Natural killer cell (primary cell): Measurements from ENCODE around the gene RGL2. TPM values are rescaled to one million over a fixed set of nuclear protein-coding genes. Genes with fewer than 3 reads are reported as not detected.
A peak's percentile ranks its signal among the peaks of the same experiment; 100 is the strongest.

Experiments used
- ATAC-seq, 3 donors: fragments of 150-1000 bp in 2 of 3; fragments of 200-7000 bp in 1 of 3; cut with Tn5 transposase; 1 replicate in 1 of 3; 2 replicates in 2 of 3; pipeline ENCODE4 v1.10.0; 2021; ENCODE audit warnings: mild to moderate bottlenecking in 2 of 3, moderate library complexity in 2 of 3
- DNase-seq, 2 donors: peaks; one replicate each; pipeline versions ENCODE4 v3.0.0 to v3.0.0-alpha.2; 2013 to 2021; ENCODE audit warnings: mixed read lengths in 1 of 2
- H3K27ac ChIP-seq: one replicate; pipeline ENCODE4 v1.5.1; 2013; ENCODE audit warnings: mild to moderate bottlenecking, low read length
- H3K27me3 ChIP-seq: one replicate; pipeline ENCODE4 v1.6.1; 2013; ENCODE audit warnings: low read length; ENCODE audit not compliant: control insufficient read depth, insufficient read depth
- H3K36me3 ChIP-seq: one replicate; pipeline ENCODE4 v1.6.1; 2013; ENCODE audit warnings: low read length; ENCODE audit not compliant: control insufficient read depth, insufficient read depth
- H3K4me1 ChIP-seq: one replicate; pipeline ENCODE4 v1.6.1; 2013; ENCODE audit warnings: low read length; ENCODE audit not compliant: control insufficient read depth, insufficient read depth
- H3K4me3 ChIP-seq: one replicate; pipeline ENCODE4 v1.5.1; 2013; ENCODE audit warnings: low read length
- H3K9me3 ChIP-seq: one replicate; pipeline ENCODE4 v1.6.1; 2013; ENCODE audit warnings: low read length; ENCODE audit not compliant: control insufficient read depth, insufficient read depth
- H3K27ac Mint-ChIP-seq, 2 donors: one replicate each; pipeline ENCODE4 v1.8.0; 2022; ENCODE audit warnings: mild to moderate bottlenecking in 2 of 2, mixed read lengths in 2 of 2, moderate library complexity in 1 of 2
- H3K27me3 Mint-ChIP-seq, 2 donors: one replicate each; pipeline ENCODE4 v1.8.0; 2022; ENCODE audit warnings: low read depth in 2 of 2, mixed read lengths in 2 of 2
- H3K36me3 Mint-ChIP-seq: one replicate; pipeline ENCODE4 v1.8.0; 2022; ENCODE audit warnings: mixed read lengths
- H3K4me1 Mint-ChIP-seq, 2 donors: one replicate each; pipeline ENCODE4 v1.8.0; 2022; ENCODE audit warnings: mixed read lengths in 2 of 2
- H3K4me3 Mint-ChIP-seq: one replicate; pipeline ENCODE4 v1.8.0; 2022; ENCODE audit warnings: mild to moderate bottlenecking, moderate library complexity, mixed read lengths
- H3K9me3 Mint-ChIP-seq, 2 donors: one replicate each; pipeline ENCODE4 v1.8.0; 2022; ENCODE audit warnings: mixed read lengths in 2 of 2
- WGBS: methylation state at CpG from one replicate; pipeline ENCODE4 v1.1.7; 2013; ENCODE audit warnings: missing lambda C conversion rate; ENCODE audit not compliant: insufficient coverage; 5-methylcytosine and 5-hydroxymethylcytosine counted together
- intact Hi-C: fragments of 100-400 bp; cut with micrococcal nuclease; formaldehyde crosslinking; loops from one replicate; pipeline ENCODE4 v1.14.2; 2022
- total RNA-seq, 4 donors: library from RNA; stranded (reverse); fragments of 120-200 nt in 1 of 4; gene quantifications; one replicate each; pipeline versions ENCODE4 v1.2.3 to v1.2.4, GENCODE V29; 2013 to 2022
- TF ChIP-seq, protein P1 (sequence below): fragments of 200-600 bp; IDR thresholded peaks from one replicate; pipeline ENCODE4 v1.8.0; 2022; ENCODE audit warnings: antibody characterized with exemption

Gene RGL2
- total RNA-seq, 3 donors from 2014 or later (not counting 1 experiment from before 2014, with no cell fraction given) = 80.7 to 91.4 (median 84.9) TPM

DNA sequence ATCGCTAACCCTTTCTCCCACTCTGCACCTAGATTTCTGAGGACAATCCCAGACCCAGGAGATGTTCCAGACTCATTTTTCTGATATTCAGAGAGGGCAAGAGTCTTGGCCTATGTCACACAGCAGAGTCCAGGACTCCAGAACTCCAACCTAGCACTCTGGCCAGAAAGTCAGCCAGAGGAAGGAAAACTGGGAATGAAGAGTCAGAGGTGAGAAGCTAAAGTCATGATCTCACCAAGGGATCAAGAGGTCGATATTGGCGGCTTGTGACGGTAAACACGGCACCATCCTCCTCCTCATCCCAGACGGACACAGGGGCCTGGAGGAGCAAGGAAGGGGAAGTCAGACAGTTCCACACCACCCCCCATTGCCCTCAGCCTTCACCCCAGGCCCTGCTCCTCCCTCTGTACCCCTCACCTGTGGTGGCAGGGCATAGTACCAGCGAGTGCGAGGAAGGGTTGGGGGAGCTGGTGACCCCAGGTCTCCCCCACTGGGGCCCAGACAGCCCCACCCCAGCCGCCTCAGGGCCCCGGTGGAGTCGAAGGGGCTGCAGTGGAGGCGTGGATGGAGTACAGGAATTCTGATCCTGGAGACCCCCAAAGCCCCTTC is 1.8 kb downstream of the RGL2 start:
- Mint-ChIP-seq H3K4me3 (peak overlapping the region; percentile 99), H3K27ac (peak overlapping the region; percentile 99), H3K27me3 (no peaks in the 10 kb centered on the region), H3K9me3 (no peaks in the 10 kb centered on the region), H3K4me1 (peaks cover 30 to 53% of the 10 kb centered on the region in 2 donors), H3K36me3 (no peaks in the 10 kb centered on the region)
- DNase-seq = no peak
- no peaks in the 10 kb centered on the region for H3K27me3 ChIP-seq
- H3K4me1 ChIP-seq = peaks cover 30% of the 10 kb centered on the region
- H3K36me3 ChIP-seq = peaks cover 50% of the 10 kb centered on the region
- TF ChIP-seq, protein P1, sequence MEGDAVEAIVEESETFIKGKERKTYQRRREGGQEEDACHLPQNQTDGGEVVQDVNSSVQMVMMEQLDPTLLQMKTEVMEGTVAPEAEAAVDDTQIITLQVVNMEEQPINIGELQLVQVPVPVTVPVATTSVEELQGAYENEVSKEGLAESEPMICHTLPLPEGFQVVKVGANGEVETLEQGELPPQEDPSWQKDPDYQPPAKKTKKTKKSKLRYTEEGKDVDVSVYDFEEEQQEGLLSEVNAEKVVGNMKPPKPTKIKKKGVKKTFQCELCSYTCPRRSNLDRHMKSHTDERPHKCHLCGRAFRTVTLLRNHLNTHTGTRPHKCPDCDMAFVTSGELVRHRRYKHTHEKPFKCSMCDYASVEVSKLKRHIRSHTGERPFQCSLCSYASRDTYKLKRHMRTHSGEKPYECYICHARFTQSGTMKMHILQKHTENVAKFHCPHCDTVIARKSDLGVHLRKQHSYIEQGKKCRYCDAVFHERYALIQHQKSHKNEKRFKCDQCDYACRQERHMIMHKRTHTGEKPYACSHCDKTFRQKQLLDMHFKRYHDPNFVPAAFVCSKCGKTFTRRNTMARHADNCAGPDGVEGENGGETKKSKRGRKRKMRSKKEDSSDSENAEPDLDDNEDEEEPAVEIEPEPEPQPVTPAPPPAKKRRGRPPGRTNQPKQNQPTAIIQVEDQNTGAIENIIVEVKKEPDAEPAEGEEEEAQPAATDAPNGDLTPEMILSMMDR = no peak
- intact Hi-C loops = no loop called here
- H3K4me3 ChIP-seq = no peak overlapping the region
- no peaks in the 10 kb centered on the region for H3K9me3 ChIP-seq
- ATAC-seq = no peak
- 88% methylated on average over 12 of the region's 12 CpGs for WGBS
- peak overlapping the region; percentile 61 for H3K27ac ChIP-seq

DNA sequence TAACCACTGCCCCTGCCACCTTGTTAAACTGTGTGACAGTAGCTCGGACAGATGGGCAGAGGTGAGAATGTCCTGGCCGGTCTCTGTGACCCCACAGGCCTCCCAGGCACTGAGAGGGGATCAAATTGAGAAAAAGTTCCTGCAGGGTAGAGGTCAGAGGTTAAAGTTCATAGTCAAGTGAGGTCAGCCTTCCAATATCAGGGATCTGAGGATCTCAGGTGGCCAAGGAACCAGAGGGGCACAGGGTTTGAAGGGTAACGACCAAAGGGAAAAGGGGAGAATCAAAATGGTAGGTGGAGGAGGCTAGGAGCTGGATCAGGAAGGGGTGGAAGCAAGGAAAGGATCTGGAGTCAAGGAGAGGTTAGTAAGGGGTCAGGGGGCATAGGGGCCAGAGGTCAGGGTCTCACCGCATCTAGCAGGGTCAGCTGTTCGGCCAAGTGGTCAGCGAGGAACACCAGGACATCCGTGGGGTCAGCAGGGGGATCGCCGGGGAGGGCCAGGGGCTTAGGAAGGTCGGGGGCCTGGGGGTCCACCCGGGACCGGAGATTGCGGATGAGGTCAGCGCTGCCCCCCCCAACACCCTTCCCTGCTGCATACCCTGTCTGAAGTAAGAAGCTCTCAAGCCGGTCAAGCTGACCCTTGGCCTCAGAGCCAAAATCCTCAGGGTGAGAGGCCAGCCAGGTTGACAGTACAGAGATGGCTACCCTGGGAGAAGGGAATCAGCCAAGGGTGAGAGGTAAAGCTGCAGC is 2.9 kb downstream of the RGL2 start:
- H3K9me3 Mint-ChIP-seq = no peaks in the 10 kb centered on the region
- TF ChIP-seq, protein P1 = no peak
- H3K36me3 Mint-ChIP-seq = no peaks in the 10 kb centered on the region
- Histone ChIP-seq H3K9me3 (no peaks in the 10 kb centered on the region), H3K36me3 (peaks cover 53% of the 10 kb centered on the region), H3K27me3 (no peaks in the 10 kb centered on the region), H3K4me3 (no peak overlapping the region), H3K27ac (no peak overlapping the region), H3K4me1 (peaks cover 30% of the 10 kb centered on the region)
- WGBS = 97% methylated on average over 15 of the region's 15 CpGs
- H3K27ac Mint-ChIP-seq = peak overlapping the region; percentile 99
- DNase-seq (no peak), ATAC-seq (no peak)
- no peaks in the 10 kb centered on the region for H3K27me3 Mint-ChIP-seq
- H3K4me3 Mint-ChIP-seq = peak overlapping the region; percentile 70
- peaks cover 37 to 51% of the 10 kb centered on the region in 2 donors for H3K4me1 Mint-ChIP-seq
- intact Hi-C loops = no loop called here

DNA sequence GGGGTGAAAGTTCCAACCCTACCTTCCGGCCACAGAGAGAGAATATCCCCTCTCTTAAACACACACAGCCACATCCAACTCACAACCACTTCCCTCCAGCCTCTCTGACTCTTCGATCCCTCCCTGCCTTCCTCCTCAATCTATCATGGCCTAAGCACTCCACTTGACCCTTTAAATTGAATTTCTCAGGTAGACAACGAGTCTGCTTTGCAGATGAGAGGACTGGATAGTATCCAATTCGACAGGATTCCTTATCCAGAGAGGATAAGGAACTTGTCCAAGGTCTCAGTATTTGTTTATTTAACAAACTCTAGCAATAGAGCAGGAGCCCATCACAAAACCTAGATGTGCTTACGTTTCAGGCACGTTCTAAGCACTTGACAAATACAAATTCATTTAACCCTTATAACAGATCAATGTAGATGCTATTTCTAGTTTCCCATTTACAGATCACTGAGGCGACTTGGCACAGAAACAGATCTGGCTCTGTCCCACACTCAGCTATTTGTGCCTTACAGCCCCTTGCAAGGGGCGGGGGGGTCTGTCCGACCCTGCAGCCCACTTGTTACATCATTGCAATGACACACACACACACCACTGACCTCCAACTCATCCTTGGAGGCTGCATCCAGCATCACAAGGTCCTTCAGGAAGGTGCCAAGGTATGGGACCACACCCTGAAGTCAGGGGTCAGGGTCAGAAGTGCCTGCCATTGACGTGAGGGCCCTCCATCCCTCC is 4.5 kb downstream of the RGL2 start:
- intact Hi-C loops = no loop called here
- Mint-ChIP-seq H3K4me1 (peaks cover 42 to 54% of the 10 kb centered on the region in 2 donors), H3K4me3 (no peak overlapping the region), H3K9me3 (no peaks in the 10 kb centered on the region), H3K36me3 (no peaks in the 10 kb centered on the region), H3K27me3 (no peaks in the 10 kb centered on the region), H3K27ac (no peak overlapping the region)
- Histone ChIP-seq H3K9me3 (no peaks in the 10 kb centered on the region), H3K27ac (no peak overlapping the region), H3K27me3 (no peaks in the 10 kb centered on the region), H3K36me3 (peaks cover 53% of the 10 kb centered on the region), H3K4me1 (peaks cover 30% of the 10 kb centered on the region), H3K4me3 (no peak overlapping the region)
- TF ChIP-seq, protein P1 = no peak
- no peak for ATAC-seq
- DNase-seq = no peak
- 94% methylated on average over 10 of the region's 10 CpGs for WGBS
